CD4-positive, alpha-beta T cell treated with Interleukin-12 subunit alpha and Interleukin-12 subunit beta, for 1 hour (primary cell): ENCODE data around the gene IGSF11.
"Not testable (repeated sequence)": the region's sequence is repeated elsewhere in the genome, so short reads cannot be mapped to it uniquely, and the experiment has no call there.

ENCODE experiments used
- DNase-seq: peaks from one replicate; pipeline ENCODE4 v3.0.0-alpha.2; 2020

IGSF11 gene

GRCh38 chr3:119034256-119035013 is at the start of gene IGSF11:
IGSF11 (minus strand) TSS chr3:119034846; CDS start chr3:119034582, 264 bp downstream.
- DNase-seq, result peak; percentile 61

DNA sequence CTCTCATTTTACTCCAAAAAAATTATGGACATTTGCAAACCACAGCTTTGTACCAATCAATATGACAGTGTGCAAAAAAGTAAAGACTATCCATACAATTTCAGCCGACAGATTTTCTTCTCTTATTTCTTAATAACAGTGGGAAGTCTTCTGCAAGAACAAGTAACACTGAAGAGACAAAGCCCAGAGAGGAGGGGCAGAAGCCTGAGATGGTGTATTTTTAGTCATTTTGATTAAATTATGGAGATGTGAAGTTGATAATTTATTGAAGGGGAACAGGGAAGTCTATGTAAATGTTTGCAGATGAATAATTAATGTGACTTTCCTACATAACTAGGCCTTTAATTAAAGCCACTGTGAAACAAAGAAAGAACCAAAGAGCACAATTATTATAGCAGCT is 45.7 kb upstream of the IGSF11 start:
- DNase-seq, result no peak

DNA sequence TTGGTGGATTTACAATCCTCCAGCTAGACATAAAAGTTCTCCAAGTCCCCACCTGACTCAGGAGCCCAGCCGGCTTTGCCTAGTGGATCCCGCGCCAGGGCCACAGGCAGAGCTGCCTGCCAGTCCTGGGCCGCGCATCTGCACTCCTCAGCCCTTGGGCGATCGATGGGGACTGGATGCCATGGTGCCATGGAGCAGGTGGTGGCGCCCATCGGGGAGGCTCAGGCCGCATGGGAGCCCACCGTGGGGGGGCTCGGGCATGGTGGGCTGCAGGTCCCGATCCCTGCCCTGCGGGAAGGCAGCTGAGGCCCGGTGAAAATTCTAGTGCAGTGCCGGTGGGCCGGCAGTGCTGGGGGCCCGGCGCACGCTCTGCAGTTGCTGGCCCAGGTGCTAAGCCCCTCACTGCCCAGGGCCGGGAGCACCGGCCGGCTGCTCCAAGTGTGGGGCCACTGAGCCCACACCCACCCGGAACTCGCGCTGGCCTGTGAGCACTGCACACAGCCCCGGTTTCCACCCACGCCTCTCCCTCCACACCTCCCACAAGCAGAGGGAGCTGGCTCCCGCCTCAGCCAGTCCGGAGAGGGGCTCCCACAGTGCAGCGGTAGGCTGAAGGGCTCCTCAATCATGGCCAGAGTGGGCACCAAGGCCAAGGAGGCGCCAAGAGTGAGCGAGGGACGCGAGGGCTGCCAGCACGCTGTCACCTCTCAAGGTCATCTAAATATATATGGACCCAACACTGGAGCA is 38.8 kb upstream of the IGSF11 start:
- DNase-seq, result no peak

DNA sequence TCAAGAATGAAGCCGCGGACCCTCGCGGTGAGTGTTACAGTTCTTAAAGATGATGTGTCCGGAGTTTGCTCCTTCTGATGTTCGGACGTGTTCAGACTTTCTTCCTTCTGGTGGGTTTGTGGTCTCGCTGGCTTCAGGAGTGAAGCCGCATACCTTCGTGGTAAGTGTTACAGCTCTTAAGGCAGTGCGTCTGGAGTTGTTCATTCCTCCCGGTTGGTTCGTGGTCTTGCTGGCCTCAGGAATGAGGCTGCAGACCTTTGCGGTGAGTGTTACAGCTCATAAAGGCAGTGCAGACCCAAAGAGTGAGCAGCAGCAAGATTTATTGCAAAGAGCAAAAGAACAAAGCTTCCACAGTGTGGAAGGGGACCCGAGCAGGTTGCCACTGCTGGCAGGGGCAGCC is 37.8 kb upstream of the IGSF11 start:
- not testable (repeated sequence) for DNase-seq

DNA sequence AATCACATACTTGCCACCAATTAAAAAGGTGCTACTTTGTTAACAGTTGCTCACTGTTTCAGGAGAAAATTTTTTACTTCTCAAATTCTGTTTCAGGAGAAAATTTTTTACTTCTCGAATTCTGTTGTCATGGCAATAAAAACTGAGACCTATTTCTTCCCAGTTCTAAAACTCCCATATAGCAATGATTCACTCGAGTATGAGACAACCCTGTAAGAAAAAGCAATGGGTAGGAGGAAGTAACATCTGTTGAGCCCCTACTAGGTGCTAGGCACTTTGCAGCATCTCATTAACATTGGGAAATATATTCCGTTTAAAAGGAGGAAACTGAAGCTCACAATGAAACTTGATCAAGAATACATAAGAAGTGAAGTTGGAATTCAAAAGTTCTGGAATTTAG is 35.1 kb upstream of the IGSF11 start:
- DNase-seq, result no peak

- DNase-seq, result no peak
Observed at GRCh38 chr3:119063471-119063870, 28.8 kb upstream of the IGSF11 start.

DNA sequence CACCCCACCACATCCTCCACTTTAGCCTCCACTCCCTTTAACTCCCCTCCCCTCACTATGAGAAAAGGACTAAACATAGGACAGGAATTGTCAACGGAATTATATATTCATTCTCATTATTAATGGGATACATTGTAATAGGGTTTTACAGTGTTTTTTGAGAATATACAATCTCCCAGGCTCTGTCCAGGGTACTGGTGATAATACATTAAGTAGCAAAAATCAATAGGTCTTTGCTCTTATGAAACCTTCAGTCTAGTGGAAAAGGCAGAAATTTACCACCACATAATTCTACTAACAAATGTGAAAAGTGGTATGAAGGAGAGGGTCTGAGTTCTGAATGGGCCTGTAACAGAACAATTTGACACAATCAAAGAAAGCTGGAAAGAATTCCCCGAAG is 28.2 kb upstream of the IGSF11 start:
- DNase-seq, result no peak

GRCh38 chr3:119044593-119044992 is 9.9 kb upstream of the IGSF11 start:
- DNase-seq, result no peak

DNA sequence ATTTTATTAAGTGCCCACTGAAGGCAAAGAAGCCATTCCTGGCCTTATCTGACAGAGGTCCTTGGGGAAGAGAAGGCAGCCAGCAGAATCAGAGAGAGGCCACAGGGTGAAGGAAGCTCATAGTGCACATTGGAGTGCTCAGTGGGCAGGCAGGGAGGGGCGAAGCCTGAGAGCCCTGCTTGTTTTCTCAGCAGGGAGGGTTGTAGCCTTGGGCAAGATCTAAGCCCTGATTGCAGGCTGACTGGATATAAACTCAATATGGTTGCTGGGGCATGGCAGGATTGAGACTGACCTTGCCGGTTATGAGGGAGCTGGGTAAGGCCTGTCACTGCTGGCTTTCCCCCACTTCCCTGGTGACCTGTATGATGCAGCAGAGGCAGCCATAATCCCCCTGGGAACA is 7.5 kb upstream of the IGSF11 start:
- DNase-seq, result no peak

DNA sequence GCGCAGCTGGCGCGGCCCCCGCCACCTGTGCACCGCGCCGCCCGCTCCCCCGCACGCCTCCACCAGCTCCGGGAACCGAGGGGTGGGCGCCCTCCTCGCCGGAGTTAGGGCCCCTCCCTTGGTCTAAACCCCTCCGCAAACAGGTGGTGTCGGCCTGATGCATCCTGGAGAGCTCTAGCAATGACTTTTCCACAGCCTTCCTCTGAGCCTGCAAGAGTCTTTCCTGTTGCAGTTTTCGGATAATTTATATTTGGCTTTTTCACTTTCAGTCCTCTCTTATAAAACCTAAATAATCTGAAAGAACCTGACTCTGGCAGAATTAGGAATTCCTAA is 334 bp upstream of the IGSF11 start:
- DNase-seq, result no peak

GRCh38 chr3:119033393-119034255 is 1.0 kb downstream of the IGSF11 start:
- DNase-seq, result no peak

- DNase-seq, result no peak
Observed at GRCh38 chr3:119025171-119025795, 9.4 kb downstream of the IGSF11 start.

DNA sequence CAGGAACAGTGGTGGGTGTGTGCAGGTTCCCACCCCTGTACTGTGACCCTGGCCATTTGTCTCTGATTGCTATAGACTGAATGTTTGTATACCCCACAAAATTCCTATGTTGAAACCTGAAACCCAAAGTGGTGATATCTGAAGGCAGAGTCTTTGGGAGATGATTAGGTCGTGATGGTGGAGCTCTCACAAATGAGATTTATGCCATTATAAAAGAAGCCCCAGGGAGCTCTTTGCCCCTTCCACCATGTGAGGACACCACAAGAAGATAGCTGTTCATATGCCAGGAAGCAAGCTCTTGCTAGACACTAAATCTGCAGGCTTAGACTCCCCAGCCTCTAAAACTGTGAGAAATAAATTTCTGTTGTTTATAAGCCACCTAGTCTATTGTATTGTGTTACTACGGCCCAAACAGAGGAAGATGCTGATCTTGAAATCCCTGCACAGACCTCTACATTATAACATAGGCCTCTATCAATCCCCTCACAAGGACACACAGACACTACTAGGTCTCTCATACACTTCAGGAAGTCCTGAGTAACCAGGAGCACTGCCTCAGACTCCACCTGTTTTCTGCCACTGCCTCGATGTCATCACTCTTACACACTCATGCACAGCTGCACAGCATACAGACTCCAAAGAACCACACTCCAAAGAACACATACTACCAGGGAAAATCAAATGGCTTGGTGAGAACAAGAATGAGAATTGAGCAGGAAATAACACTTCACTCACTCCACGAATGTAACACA is 14.7 kb downstream of the IGSF11 start:
- no peak for DNase-seq

DNA sequence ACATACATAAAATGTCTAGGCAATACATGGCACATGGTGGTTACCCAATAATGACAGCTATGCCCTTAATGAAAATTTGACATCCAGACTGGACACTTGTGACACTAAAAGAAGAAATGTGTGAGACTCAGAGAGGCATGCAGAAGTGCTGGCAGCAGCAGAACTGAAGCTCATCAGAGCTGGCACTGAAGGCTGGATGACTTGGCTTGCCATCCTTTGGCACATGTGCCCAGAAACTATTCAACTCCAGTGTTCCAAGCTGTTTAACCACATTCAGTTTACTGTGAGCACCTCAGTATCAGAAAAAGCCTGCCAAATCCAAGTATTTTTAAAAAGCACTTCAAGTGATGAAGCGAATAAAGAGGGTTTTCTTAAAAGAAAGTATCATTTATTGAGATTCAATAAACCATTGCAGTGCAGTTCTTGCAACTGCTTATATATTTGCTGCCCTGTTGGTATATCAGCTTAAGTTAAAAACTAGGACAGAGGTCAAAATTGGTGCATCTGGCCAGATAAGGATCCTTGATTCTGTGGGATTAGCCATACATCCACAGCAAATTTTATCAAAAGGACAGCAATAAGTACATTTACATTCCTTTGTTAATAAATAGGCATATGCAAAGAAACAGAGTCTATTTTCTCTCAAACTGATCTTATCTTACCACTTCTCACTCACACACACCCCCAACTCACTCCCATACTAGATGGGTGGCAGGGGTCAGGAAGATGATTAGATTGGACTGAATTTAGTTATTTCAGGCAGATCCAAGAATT is 15.8 kb downstream of the IGSF11 start:
- no peak for DNase-seq

GRCh38 chr3:119015942-119016341 is 18.7 kb downstream of the IGSF11 start:
- no peak for DNase-seq

DNA sequence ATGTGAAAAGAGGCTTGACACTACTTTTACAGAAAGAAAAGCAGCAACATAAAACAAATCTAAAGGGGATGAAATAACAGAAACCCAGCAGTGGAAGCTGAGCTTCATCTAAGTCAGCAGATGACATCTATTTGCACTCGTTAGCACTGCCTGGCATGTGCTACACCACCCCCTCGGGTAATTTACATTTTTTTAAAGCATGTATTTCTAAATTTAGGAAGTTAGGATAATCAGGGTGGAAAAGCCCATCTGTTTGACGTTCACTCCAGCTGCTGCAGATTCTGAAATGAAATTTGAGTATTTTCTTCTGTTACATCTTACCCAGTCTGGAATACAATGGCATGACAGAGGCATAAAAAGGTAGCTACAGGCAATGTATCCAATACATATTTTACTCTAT is 20.7 kb downstream of the IGSF11 start:
- no peak for DNase-seq

DNA sequence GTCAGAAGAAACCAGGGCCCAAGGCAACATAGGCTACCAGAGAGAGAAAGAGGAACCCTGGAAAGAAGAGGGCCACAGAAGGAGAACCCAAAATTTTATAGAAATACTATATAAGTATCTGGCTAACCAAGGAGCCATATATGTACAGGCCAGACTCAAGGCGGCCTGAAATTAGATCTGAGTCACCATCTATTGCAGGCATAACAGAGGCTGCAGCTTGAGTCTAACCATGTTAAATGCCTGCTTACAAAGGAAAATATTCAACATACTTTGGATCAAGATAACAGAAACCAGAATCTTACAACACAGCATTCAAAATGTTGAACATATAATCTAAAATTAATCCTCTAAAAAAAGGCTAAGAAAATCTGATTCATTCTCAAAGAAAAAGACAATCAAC is 23.1 kb downstream of the IGSF11 start:
- no peak for DNase-seq

DNA sequence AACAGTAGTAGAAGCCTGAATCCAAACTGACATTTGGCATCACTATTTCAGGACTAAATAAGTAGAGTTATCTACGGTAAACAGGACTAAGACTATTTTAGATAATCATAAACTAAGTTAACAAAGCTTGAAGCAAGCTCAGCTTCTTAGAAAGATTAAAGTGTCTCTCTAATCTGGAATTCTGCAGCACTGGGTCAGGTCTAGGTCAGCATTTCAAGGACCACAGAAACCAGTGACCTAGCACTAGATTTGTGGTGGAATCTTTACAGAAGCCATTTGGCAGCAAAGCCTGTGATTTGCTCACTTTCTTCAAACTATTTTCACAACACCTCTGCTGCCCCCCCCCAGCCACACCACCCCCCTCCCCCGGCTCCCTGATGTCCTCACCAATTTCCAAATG is 37.5 kb downstream of the IGSF11 start:
- DNase-seq, result no peak

- no peak for DNase-seq
Observed at GRCh38 chr3:118991775-118992174, 42.9 kb downstream of the IGSF11 start.

GRCh38 chr3:118990823-118991560 is 43.7 kb downstream of the IGSF11 start:
- no peak for DNase-seq
